ENCODE data around the gene CUEDC1.

DNA sequence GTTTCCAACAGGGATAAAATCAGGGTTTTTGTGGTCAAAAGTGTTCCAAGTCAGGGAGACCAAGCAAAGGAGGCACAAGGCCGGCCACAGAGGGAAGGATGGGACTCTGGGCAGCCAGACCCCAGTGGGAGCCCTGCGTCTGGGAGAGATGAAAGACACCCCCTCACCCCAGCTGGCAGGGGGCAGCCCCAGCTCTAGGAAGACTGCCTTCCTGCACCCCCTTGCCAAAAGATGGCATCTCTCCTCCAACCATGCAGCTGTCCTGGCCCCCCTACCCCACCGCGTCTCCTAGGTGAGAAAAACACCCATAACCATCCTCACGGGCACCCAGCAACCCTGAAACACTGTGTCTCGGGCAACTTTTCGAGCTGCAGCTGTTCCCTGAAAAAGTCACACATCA, 51.3 kb downstream of the CUEDC1 start:
- TF ChIP-seq, protein P1, sequence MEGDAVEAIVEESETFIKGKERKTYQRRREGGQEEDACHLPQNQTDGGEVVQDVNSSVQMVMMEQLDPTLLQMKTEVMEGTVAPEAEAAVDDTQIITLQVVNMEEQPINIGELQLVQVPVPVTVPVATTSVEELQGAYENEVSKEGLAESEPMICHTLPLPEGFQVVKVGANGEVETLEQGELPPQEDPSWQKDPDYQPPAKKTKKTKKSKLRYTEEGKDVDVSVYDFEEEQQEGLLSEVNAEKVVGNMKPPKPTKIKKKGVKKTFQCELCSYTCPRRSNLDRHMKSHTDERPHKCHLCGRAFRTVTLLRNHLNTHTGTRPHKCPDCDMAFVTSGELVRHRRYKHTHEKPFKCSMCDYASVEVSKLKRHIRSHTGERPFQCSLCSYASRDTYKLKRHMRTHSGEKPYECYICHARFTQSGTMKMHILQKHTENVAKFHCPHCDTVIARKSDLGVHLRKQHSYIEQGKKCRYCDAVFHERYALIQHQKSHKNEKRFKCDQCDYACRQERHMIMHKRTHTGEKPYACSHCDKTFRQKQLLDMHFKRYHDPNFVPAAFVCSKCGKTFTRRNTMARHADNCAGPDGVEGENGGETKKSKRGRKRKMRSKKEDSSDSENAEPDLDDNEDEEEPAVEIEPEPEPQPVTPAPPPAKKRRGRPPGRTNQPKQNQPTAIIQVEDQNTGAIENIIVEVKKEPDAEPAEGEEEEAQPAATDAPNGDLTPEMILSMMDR (IDR thresholded peaks at IDR 0.05): no peak
- TF ChIP-seq POLR2A (IDR thresholded peaks at IDR 0.05): no peak
- TF ChIP-seq EP300 (IDR thresholded peaks at IDR 0.05): no peak

Measured in ovary (tissue), 3 donors.